Neural progenitor cell (in vitro differentiated cells): Measurements from ENCODE around the gene KIF26B.

ENCODE experiments used
- EZH2 ChIP-seq: fragments of 200-600 bp; sonication (generic); IDR thresholded peaks from 2 replicates; pipeline ENCODE4 v1.6.1; 2017; ENCODE audit warnings: antibody characterized with exemption, mild to moderate bottlenecking, moderate library complexity
- TF ChIP-seq, protein P1 (sequence below): fragments of 200-600 bp; sonication (generic); IDR thresholded peaks from 2 replicates; pipeline ENCODE4 v1.5.1; 2017; ENCODE audit warnings: antibody characterized with exemption, mild to moderate bottlenecking

DNA sequence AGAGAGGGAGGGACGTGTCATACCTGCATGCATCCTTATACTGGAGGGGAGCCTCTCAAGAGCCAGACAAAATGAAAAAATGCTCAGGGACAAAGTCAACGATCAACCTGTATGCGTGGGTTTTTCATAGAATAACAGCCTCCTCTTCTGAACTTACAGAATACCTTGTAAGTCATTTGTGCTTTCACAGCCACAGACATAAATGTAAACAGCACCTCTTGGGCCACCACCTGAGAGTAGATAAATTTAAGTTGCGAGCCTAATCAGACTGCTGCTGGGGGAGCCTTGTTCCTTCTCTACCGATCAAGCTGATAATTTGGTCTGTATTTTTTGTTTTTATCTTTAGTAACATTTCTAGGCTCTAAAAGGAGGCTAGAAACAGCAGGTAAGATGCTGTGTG lies 223.1 kb downstream of the KIF26B start:
- TF ChIP-seq, protein P1, sequence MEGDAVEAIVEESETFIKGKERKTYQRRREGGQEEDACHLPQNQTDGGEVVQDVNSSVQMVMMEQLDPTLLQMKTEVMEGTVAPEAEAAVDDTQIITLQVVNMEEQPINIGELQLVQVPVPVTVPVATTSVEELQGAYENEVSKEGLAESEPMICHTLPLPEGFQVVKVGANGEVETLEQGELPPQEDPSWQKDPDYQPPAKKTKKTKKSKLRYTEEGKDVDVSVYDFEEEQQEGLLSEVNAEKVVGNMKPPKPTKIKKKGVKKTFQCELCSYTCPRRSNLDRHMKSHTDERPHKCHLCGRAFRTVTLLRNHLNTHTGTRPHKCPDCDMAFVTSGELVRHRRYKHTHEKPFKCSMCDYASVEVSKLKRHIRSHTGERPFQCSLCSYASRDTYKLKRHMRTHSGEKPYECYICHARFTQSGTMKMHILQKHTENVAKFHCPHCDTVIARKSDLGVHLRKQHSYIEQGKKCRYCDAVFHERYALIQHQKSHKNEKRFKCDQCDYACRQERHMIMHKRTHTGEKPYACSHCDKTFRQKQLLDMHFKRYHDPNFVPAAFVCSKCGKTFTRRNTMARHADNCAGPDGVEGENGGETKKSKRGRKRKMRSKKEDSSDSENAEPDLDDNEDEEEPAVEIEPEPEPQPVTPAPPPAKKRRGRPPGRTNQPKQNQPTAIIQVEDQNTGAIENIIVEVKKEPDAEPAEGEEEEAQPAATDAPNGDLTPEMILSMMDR = no peak
- no peak for TF ChIP-seq EZH2
